ENCODE results near the gene NRG2.

NRG2 gene

GRCh38 chr5:139806726-139807646 is 236.1 kb downstream of the NRG2 start:
- DNase-seq = no peak

- no peak for DNase-seq
Measured at GRCh38 chr5:139806111-139806510, 237.0 kb downstream of the NRG2 start.

GRCh38 chr5:139805545-139805944 is 237.6 kb downstream of the NRG2 start:
- no peak for DNase-seq

DNA sequence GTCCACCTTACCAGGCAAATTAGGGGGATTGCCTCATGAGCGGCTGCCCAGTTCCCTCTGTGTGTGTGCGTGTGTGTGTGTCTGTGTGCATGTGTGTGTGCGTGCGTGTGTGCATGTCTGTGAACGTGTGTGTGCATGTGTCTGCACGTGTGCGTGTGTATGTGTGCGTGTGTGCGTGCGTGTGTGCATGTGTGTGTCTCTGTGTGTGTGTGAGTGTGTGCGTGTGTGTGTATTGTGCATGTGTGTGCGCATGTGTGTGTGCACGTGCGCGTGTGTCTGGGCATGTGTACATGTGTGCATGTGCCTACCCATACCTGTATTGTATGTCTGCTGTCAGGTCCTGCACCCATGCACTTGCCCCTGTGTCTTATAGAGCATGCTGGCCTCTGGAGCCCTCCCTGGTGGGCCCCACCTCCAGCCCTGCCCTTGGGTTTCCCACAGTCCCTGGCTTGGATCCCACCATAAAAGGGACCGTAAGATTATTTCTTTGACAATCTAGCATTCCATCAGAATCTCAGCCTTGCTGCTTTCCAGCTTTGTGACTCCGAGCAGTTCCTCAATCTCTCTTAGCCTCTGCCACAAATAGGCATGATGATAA is 238.2 kb downstream of the NRG2 start:
- no peak for DNase-seq

- no peak for DNase-seq
Measured at GRCh38 chr5:139803978-139804377, 239.1 kb downstream of the NRG2 start.

- no peak for DNase-seq
Measured at GRCh38 chr5:139799359-139799758, 243.7 kb downstream of the NRG2 start.

DNA sequence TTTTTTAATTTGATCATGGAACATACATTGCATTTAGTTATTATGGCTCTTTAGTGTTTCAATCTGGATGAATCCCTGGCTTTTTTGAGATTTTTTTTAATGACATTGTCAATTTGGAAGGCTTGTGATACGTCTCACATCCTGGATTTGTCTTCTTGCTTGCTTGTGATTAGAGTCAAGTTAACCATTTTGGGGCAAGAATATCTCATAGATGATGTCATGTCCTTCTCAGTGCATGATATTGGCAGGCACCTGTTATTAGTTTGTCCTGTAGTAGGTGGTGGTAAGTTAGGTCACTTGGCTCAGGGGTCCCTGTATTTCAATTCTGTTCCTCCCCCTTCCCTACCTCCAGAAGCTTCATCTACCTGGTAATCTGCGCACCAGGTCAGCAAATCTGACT is 244.2 kb downstream of the NRG2 start:
- DNase-seq = no peak

DNA sequence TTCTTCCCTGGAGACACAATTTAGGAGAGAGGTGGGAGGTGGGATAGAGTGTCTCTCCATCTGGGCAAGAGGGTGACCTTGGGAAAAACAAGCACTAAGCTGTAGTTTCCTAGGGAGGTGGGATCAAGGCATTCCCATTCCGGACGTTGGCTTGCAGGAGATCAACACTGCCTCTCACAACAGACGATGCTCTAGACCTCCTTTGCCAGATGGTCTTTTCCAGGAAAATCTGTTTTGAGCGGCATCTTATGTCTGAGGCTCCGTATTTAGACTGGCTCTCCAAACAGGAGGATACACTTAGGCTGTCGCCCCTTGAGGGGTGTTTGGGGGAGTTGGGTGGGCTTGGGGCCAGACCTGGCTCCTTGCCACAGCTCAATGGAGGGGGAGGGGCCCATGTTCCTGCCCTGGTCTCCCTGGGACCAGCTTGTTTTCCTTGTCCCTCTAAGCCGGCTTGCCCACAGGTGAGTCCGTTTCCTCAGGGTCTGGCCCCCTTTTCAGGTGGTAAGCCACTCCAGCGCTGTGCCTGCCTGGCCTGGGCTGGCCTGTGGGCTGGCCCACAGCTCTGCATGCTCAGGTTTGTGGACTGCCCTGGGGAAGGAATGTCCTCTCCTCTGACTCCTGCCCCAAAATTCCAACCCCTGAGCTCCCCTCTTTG is 245.1 kb downstream of the NRG2 start:
- DNase-seq = no peak

GRCh38 chr5:139797335-139797734 is 245.8 kb downstream of the NRG2 start:
- DNase-seq = no peak

Measured in cortex of kidney (tissue), 1 donor.